SK-N-SH treated with all-trans-retinoic acid at 6 μM for 48 hours (cell line): ENCODE measurements around the gene NR2F2.

Experiments used
- ATAC-seq: fragments of 200-7000 bp; cut with Tn5 transposase; 3 replicates; pipeline ENCODE4 v1.9.1; 2020; ENCODE audit warnings: mild to moderate bottlenecking, moderate library complexity
- ARNTL ChIP-seq: fragments of 450-650 bp; formaldehyde crosslinking; IDR thresholded peaks from 2 replicates; pipeline ENCODE4 v1.5.0; 2020; ENCODE audit warnings: low read depth, mild to moderate bottlenecking, moderate library complexity, borderline replicate concordance
- CREB5 ChIP-seq: fragments of 250-450 bp; sonication (Bioruptor Pico); IDR thresholded peaks from 2 replicates; pipeline ENCODE4 v1.5.1; 2020; ENCODE audit warnings: low read depth, mild to moderate bottlenecking, moderate library complexity
- CSDC2 ChIP-seq: fragments of 250-450 bp; sonication (Bioruptor Pico); IDR thresholded peaks from 2 replicates; pipeline ENCODE4 v1.5.0; 2020; ENCODE audit warnings: mild to moderate bottlenecking, moderate library complexity
- CSRNP3 ChIP-seq: fragments of 250-450 bp; sonication (Bioruptor Pico); IDR thresholded peaks from 2 replicates; pipeline ENCODE4 v1.5.1; 2021; ENCODE audit warnings: mild to moderate bottlenecking, moderate library complexity
- ESRRG ChIP-seq: fragments of 250-450 bp; sonication (Bioruptor Pico); IDR thresholded peaks from 2 replicates; pipeline ENCODE4 v1.6.1; 2021; ENCODE audit warnings: mild to moderate bottlenecking
- GLIS3 ChIP-seq: fragments of 250-450 bp; sonication (Bioruptor Pico); IDR thresholded peaks from 2 replicates; pipeline ENCODE4 v1.5.0; 2020; ENCODE audit warnings: mild to moderate bottlenecking, moderate library complexity
- OSR1 ChIP-seq: fragments of 250-450 bp; sonication (Bioruptor Pico); IDR thresholded peaks from 2 replicates; pipeline ENCODE4 v1.8.0; 2022; ENCODE audit warnings: moderate library complexity, mild to moderate bottlenecking, inconsistent platforms
- POU6F1 ChIP-seq: fragments of 250-450 bp; sonication (Bioruptor Pico); IDR thresholded peaks from 2 replicates; pipeline ENCODE4 v1.8.0; 2021; ENCODE audit warnings: low read depth, mild to moderate bottlenecking, moderate library complexity, borderline replicate concordance
- PPARA ChIP-seq: fragments of 250-450 bp; sonication (Bioruptor Pico); IDR thresholded peaks from 2 replicates; pipeline ENCODE4 v1.5.0; 2020; ENCODE audit warnings: mild to moderate bottlenecking, borderline replicate concordance
- RARB ChIP-seq: fragments of 250-450 bp; sonication (Bioruptor Pico); IDR thresholded peaks from 2 replicates; pipeline ENCODE4 v1.8.0; 2021; ENCODE audit warnings: mild to moderate bottlenecking, moderate library complexity
- SNAI2 ChIP-seq: fragments of 250-450 bp; sonication (Bioruptor Pico); IDR thresholded peaks from 2 replicates; pipeline ENCODE4 v1.5.0; 2020; ENCODE audit warnings: mild to moderate bottlenecking, moderate library complexity
- TCF4 ChIP-seq: fragments of 250-450 bp; sonication (Bioruptor Pico); IDR thresholded peaks from 2 replicates; pipeline ENCODE4 v1.8.0; 2021; ENCODE audit warnings: mild to moderate bottlenecking, moderate library complexity, borderline replicate concordance
- TOX ChIP-seq: fragments of 250-450 bp; sonication (Bioruptor Pico); IDR thresholded peaks from 2 replicates; pipeline ENCODE4 v1.8.0; 2021; ENCODE audit warnings: mild to moderate bottlenecking, moderate library complexity, borderline replicate concordance
- TSHZ2 ChIP-seq: fragments of 250-450 bp; sonication (Bioruptor Pico); IDR thresholded peaks from 2 replicates; pipeline ENCODE4 v1.5.0; 2020; ENCODE audit warnings: mild to moderate bottlenecking, moderate library complexity
- ZC3H10 ChIP-seq: fragments of 250-450 bp; sonication (Bioruptor Pico); IDR thresholded peaks from 2 replicates; pipeline ENCODE4 v1.5.1; 2021; ENCODE audit warnings: mild to moderate bottlenecking, moderate library complexity
- ZFP3 ChIP-seq: fragments of 250-450 bp; sonication (Bioruptor Pico); IDR thresholded peaks from 2 replicates; pipeline ENCODE4 v1.5.0; 2020; ENCODE audit warnings: mild to moderate bottlenecking, moderate library complexity
- ZFP30 ChIP-seq: fragments of 450-650 bp; formaldehyde crosslinking; IDR thresholded peaks from 2 replicates; pipeline ENCODE4 v1.5.0; 2022; ENCODE audit warnings: mild to moderate bottlenecking, moderate library complexity
- ZNF565 ChIP-seq: fragments of 450-650 bp; formaldehyde crosslinking; conservative IDR thresholded peaks from 2 replicates; pipeline ENCODE4 v1.5.0; 2020; ENCODE audit warnings: low read depth, mild to moderate bottlenecking, moderate library complexity
- ZNF70 ChIP-seq: fragments of 450-650 bp; formaldehyde crosslinking; IDR thresholded peaks from 2 replicates; pipeline ENCODE4 v1.5.0; 2020; ENCODE audit warnings: mild to moderate bottlenecking, moderate library complexity
- ZNF8 ChIP-seq: fragments of 450-650 bp; formaldehyde crosslinking; IDR thresholded peaks from 2 replicates; pipeline ENCODE4 v1.5.0; 2020; ENCODE audit warnings: mild to moderate bottlenecking, moderate library complexity
- TF ChIP-seq, protein P1 (sequence below): fragments of 250-450 bp; sonication (Bioruptor Pico); IDR thresholded peaks from 2 replicates; pipeline ENCODE4 v1.8.0; 2020; ENCODE audit warnings: mild to moderate bottlenecking, moderate library complexity, borderline replicate concordance

Gene NR2F2

DNA sequence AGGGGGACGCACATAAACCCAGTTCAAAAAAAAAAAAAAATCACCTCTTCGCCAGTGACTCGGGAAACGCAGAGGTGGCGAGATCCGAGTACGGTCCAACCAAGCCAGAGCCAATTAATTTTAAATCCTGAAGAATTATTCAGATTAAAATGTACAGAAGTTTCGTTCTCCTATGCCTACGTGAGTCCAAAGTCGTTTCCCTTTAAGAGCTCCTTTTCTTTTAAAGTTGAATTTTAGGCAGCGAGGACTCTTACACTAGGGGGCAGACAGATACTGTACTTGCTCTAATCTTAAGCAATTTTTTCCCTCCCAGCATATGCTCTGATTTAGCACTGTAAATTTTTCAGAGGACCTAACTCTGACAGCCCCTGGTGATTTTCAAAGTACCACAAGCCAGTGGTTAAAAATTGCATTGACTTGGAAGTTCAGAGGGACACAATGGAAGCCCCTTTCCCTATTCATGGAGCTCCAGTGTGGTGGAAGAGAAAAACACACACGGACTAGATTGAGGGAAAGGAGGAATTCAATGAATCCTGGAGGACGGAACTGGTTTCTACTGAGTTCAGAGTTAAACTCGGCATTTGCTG is 3.3 kb upstream of the NR2F2 start:
- peak; percentile 74 for ATAC-seq
- no peak for TF ChIP-seq PPARA (CRISPR knock-in tag)
- no peak for TF ChIP-seq TCF4
- TF ChIP-seq ZNF565 = no peak
- TF ChIP-seq GLIS3 (CRISPR knock-in tag) = no peak
- no peak for TF ChIP-seq ZNF8 (CRISPR knock-in tag)
- no peak for TF ChIP-seq CSRNP3
- no peak for TF ChIP-seq CREB5 (CRISPR knock-in tag)
- TF ChIP-seq TOX (CRISPR knock-in tag) = no peak
- TF ChIP-seq ARNTL (CRISPR knock-in tag) = no peak
- no peak for TF ChIP-seq TSHZ2
- no peak for TF ChIP-seq ZNF70 (CRISPR knock-in tag)
- TF ChIP-seq CSDC2 (CRISPR knock-in tag) = no peak
- no peak for TF ChIP-seq ZFP3
- TF ChIP-seq RARB = no peak
- no peak for TF ChIP-seq ESRRG
- no peak for TF ChIP-seq ZC3H10 (CRISPR knock-in tag)

DNA sequence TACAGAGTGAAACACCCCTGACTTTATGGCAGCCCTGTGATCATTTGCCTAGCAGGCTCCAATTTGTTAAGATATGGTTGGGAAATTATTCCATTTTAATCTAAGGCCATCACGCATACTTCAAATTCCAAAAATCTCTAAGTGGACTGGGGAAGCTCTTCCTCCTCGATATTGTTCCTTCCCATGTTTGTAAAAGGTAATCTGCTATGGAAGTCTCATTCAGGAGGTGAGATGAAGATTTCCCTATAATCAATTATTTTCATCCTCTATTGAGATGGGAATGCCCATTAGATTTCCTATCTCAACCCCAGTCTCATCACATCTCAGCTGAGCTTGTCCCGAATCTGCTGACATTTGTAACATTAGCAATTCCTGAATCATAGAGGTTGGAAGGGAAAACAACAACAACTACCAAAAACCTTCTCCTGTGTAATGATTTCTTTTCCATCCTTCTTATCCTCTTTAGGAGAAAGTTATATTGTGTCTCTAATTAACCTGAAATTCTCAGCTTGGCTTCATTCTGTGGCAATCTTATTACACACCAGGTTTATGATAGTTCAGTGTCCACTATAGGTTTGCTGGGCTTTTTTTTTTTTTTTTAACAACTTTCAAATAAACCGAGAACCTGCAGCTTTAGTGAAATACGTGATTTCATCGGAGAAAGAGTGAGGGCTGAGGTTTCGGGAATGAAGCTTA is 2.2 kb upstream of the NR2F2 start:
- ATAC-seq = no peak
- TF ChIP-seq CREB5 (CRISPR knock-in tag) = no peak
- TF ChIP-seq TCF4 = no peak
- no peak for TF ChIP-seq SNAI2 (CRISPR knock-in tag)

DNA sequence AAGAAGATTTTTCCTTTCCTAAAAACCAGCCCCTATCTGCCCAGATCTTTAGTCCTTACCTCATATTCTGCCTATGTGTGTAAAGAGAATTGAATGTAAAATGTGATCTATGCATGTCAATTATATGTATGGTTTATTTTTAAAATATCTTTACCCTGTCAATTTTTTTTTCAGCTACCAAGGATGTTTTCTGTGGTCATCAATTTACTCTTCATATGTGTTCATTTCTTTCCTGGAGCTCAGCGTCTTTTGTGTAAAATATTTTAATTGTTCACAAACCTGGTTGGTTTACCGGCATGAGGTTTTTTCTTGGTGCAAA is 1.7 kb upstream of the NR2F2 start:
- ATAC-seq = no peak
- no peak for TF ChIP-seq TCF4
- TF ChIP-seq TOX (CRISPR knock-in tag) = no peak
- TF ChIP-seq ZNF8 (CRISPR knock-in tag) = no peak
- TF ChIP-seq OSR1 (CRISPR knock-in tag) = no peak
- no peak for TF ChIP-seq CREB5 (CRISPR knock-in tag)
- TF ChIP-seq CSDC2 (CRISPR knock-in tag) = no peak
- no peak for TF ChIP-seq ESRRG
- no peak for TF ChIP-seq ZC3H10 (CRISPR knock-in tag)
- no peak for TF ChIP-seq ZFP30 (CRISPR knock-in tag)
- TF ChIP-seq ZNF565 = no peak
- no peak for TF ChIP-seq POU6F1
- TF ChIP-seq ARNTL (CRISPR knock-in tag) = no peak
- TF ChIP-seq CSRNP3 = no peak
- no peak for TF ChIP-seq PPARA (CRISPR knock-in tag)
- TF ChIP-seq, protein P1, sequence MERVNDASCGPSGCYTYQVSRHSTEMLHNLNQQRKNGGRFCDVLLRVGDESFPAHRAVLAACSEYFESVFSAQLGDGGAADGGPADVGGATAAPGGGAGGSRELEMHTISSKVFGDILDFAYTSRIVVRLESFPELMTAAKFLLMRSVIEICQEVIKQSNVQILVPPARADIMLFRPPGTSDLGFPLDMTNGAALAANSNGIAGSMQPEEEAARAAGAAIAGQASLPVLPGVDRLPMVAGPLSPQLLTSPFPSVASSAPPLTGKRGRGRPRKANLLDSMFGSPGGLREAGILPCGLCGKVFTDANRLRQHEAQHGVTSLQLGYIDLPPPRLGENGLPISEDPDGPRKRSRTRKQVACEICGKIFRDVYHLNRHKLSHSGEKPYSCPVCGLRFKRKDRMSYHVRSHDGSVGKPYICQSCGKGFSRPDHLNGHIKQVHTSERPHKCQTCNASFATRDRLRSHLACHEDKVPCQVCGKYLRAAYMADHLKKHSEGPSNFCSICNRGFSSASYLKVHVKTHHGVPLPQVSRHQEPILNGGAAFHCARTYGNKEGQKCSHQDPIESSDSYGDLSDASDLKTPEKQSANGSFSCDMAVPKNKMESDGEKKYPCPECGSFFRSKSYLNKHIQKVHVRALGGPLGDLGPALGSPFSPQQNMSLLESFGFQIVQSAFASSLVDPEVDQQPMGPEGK (CRISPR knock-in tag) = no peak
